ENCODE results near the gene PTPRN2. TPM values are rescaled to one million over a fixed set of nuclear protein-coding genes. Genes with fewer than 3 reads are reported as not detected.

PTPRN2 gene
- total and polyA plus RNA-seq, 7 donors, result 3.2 to 7.1 (median 5.5) TPM

DNA sequence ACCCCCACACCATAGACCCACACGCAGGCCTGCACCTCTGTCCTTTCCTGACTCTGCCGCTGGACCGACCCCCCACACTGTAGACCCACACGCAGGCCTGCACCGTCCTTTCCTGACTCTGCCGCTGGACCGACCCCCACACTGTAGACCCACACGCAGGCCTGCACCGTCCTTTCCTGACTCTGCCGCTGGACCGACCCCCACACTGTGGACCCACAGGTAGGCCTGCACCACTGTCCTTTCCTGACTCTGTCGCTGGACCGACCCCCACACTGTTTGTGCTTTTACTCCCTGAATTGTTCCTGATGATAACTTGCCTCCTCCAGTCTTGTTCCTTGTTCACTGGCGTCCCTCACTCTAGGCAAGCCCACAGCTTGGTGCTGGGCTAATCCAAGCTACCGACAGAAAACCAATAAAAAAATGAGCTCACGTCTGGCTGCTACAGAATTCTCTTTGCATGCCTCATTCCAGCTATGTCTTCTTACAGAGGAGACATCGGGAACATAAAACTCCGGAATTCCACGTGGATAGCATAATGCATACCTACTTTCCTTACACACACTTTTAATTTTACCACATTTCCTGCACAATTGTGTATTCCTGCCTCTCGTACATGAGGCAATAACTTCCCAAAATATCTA, 494.3 kb downstream of the PTPRN2 start:
- intact Hi-C loops (cut with DNase I), result no loop called here

DNA sequence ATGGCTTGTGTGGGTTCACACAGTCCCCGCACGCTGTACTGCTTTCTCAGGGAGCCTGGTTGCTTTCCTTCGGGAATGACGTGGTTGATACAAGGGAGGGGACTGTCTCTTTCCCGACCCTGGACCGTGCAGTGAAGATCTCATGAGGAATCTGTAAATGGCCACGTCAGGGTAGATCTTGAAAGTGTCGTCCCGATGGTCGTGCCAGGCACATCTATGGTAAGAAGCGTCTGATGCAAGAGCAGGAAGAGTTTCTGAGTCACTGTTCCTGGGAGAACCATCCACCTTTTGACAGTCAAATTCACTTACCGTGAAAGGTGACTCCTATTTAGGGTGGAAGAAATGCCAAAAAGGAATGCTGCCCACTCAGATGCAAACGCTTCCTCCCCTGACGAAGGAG, 500.4 kb downstream of the PTPRN2 start:
- H3K4me3 ChIP-seq, result no peak overlapping the region
- no peaks in the 10 kb centered on the region for H3K4me1 ChIP-seq
- no peak for TF ChIP-seq POLR2A (IDR thresholded peaks at IDR 0.05)
- TF ChIP-seq, protein P1, sequence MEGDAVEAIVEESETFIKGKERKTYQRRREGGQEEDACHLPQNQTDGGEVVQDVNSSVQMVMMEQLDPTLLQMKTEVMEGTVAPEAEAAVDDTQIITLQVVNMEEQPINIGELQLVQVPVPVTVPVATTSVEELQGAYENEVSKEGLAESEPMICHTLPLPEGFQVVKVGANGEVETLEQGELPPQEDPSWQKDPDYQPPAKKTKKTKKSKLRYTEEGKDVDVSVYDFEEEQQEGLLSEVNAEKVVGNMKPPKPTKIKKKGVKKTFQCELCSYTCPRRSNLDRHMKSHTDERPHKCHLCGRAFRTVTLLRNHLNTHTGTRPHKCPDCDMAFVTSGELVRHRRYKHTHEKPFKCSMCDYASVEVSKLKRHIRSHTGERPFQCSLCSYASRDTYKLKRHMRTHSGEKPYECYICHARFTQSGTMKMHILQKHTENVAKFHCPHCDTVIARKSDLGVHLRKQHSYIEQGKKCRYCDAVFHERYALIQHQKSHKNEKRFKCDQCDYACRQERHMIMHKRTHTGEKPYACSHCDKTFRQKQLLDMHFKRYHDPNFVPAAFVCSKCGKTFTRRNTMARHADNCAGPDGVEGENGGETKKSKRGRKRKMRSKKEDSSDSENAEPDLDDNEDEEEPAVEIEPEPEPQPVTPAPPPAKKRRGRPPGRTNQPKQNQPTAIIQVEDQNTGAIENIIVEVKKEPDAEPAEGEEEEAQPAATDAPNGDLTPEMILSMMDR (IDR thresholded peaks at IDR 0.05), result no peak
- TF ChIP-seq EP300 (IDR thresholded peaks at IDR 0.05), result no peak
- TF ChIP-seq POLR2AphosphoS5 (IDR thresholded peaks at IDR 0.05), result no peak
- intact Hi-C loops (cut with DNase I), result no loop called here
- H3K27ac ChIP-seq, result no peak overlapping the region
- DNase-seq, result peak; percentile 21
- H3K27me3 ChIP-seq, result peaks cover 0 to 4% (median 0%) of the 10 kb centered on the region in 3 donors
- no peaks in the 10 kb centered on the region for H3K36me3 ChIP-seq
- 89 to 90% methylated on average over 14 of the region's 14 CpGs for WGBS, 2 donors
- peaks cover 0 to 2% (median 0%) of the 10 kb centered on the region in 4 donors for H3K9me3 ChIP-seq

More for the DNA sequence above, 494.3 kb downstream of the PTPRN2 start:
- Histone ChIP-seq H3K27me3 (peaks cover 0 to 5% (median 5%) of the 10 kb centered on the region in 3 donors), H3K4me3 (no peak overlapping the region), H3K4me1 (peaks cover 0 to 18% (median 6%) of the 10 kb centered on the region in 4 donors), H3K9me3 (no peaks in the 10 kb centered on the region), H3K36me3 (no peaks in the 10 kb centered on the region), H3K27ac (no peak overlapping the region)
- peak; percentile 22 for DNase-seq
- WGBS, 2 donors, result 84 to 85% methylated on average over 20 of the region's 20 CpGs
- TF ChIP-seq POLR2AphosphoS5 (IDR thresholded peaks at IDR 0.05) (no peak), EP300 (IDR thresholded peaks at IDR 0.05) (no peak), POLR2A (IDR thresholded peaks at IDR 0.05) (no peak)
- TF ChIP-seq, protein P1 (IDR thresholded peaks at IDR 0.05), result no peak

DNA sequence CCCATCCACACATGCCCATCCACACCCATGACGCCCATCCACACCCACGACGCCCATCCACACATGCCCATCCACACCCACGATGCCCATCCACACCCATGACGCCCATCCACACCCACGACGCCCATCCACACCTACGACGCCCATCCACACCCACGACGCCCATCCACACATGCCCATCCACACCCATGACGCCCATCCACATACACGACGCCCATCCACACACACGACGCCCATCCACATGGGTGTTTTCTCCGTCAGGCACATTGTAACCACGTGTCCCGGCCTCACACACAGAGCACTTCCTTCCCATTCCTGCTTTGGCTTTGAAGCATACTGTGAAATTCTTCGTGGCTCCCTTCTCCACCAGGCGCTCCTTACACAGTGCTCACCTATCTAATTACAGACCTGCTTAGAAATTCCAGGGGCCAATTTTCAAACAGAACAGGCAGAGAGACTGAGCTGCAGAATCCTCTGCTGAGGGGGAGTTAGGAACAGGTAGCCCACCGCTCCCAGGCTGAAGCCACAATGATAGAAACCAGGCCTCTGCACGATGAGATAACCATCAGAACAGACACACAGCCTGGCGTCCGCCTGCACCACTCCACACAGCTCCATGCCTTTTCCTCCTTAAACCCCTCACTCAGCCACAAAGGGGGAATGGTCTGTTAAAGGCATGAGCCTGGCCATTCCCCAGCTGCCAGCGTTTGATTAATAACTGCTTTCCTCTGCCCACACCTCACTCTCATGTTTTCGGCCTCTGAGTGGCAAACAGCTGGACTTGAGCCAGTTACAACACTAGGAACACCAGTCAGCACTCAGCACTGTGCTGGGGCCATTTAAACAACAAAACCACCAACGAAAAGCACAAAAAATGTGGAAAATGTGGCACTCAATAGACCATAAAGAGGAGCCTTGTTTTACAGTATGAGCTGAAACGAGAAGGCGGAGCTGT, 501.6 kb downstream of the PTPRN2 start:
- Histone ChIP-seq H3K27me3 (peaks cover 0 to 4% (median 0%) of the 10 kb centered on the region in 3 donors), H3K27ac (no peak overlapping the region), H3K36me3 (no peaks in the 10 kb centered on the region), H3K9me3 (peaks cover 0 to 2% (median 0%) of the 10 kb centered on the region in 4 donors), H3K4me1 (no peaks in the 10 kb centered on the region), H3K4me3 (no peak overlapping the region)
- DNase-seq, result peak; percentile 20
- intact Hi-C loops (cut with DNase I), result no loop called here
- no peak for TF ChIP-seq POLR2A (IDR thresholded peaks at IDR 0.05)
- TF ChIP-seq POLR2AphosphoS5 (IDR thresholded peaks at IDR 0.05), result no peak
- no peak for TF ChIP-seq EP300 (IDR thresholded peaks at IDR 0.05)
- TF ChIP-seq, protein P1 (IDR thresholded peaks at IDR 0.05), result no peak
- 81 to 86% methylated on average over 30 of the region's 30 CpGs for WGBS, 2 donors

DNA sequence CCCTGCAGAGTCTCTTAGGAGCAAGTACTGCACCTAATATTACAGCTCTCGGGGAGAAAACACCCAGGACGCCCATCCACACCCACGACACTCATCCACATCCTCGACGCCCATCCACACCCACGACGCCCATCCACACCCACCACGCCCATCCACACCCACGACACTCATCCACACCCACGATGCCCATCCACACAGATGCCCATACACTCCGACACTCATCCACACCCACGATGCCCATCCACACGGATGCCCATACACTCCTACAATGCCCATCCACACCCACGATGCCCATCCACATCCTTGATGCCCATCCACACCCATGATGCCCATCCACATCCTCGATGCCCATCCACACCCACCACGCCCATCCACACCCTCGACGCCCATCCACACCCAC, 503.1 kb downstream of the PTPRN2 start:
- DNase-seq, result peak; percentile 35
- Histone ChIP-seq H3K27me3 (peaks cover 0 to 4% (median 0%) of the 10 kb centered on the region in 3 donors), H3K4me1 (no peaks in the 10 kb centered on the region), H3K9me3 (peaks cover 0 to 2% (median 0%) of the 10 kb centered on the region in 4 donors), H3K27ac (no peak overlapping the region), H3K36me3 (no peaks in the 10 kb centered on the region), H3K4me3 (no peak overlapping the region)
- WGBS, 2 donors, result 89 to 96% methylated on average over 18 of the region's 18 CpGs
- no peak for TF ChIP-seq EP300 (IDR thresholded peaks at IDR 0.05)
- no peak for TF ChIP-seq POLR2A (IDR thresholded peaks at IDR 0.05)
- TF ChIP-seq, protein P1 (IDR thresholded peaks at IDR 0.05), result no peak
- TF ChIP-seq POLR2AphosphoS5 (IDR thresholded peaks at IDR 0.05), result no peak
- intact Hi-C loops (cut with DNase I), result no loop called here

Data from sigmoid colon (tissue), 7 donors.